DMS53 treated with DMSO at 0.1 percent for 48 hours (cell line): ENCODE measurements around the gene NOSTRIN.
"Not testable (repeated sequence)": the region's sequence is repeated elsewhere in the genome, so short reads cannot be mapped to it uniquely, and the experiment has no call there.

Source experiments
- DNase-seq: peaks from one replicate; lab custom pipeline; 2025; ENCODE audit not compliant: unreplicated experiment; lab: John Stamatoyannopoulos, UW

NOSTRIN gene

GRCh38 chr2:168819050-168819715, 16.7 kb downstream of the NOSTRIN start:
- no peak for DNase-seq

GRCh38 chr2:168819829-168820489, 17.5 kb downstream of the NOSTRIN start:
- no peak for DNase-seq

- DNase-seq: no peak
Measured at GRCh38 chr2:168821577-168821976, 19.1 kb downstream of the NOSTRIN start.

- DNase-seq: no peak
Measured at GRCh38 chr2:168821992-168822391, 19.6 kb downstream of the NOSTRIN start.

- DNase-seq: no peak
Measured at GRCh38 chr2:168825126-168825525, 22.7 kb downstream of the NOSTRIN start.

GRCh38 chr2:168830958-168831357, 28.5 kb downstream of the NOSTRIN start:
- DNase-seq: no peak

GRCh38 chr2:168831662-168832061, 29.2 kb downstream of the NOSTRIN start:
- DNase-seq: no peak

- DNase-seq: no peak
Measured at GRCh38 chr2:168835969-168836368, 33.5 kb downstream of the NOSTRIN start.

GRCh38 chr2:168841445-168841844, 39.0 kb downstream of the NOSTRIN start:
- DNase-seq: no peak

GRCh38 chr2:168843253-168843652, 40.8 kb downstream of the NOSTRIN start:
- no peak for DNase-seq

GRCh38 chr2:168848225-168848624, 45.8 kb downstream of the NOSTRIN start:
- DNase-seq: no peak

GRCh38 chr2:168849610-168850009, 47.2 kb downstream of the NOSTRIN start:
- DNase-seq: no peak

- no peak for DNase-seq
Measured at GRCh38 chr2:168850846-168851245, 48.4 kb downstream of the NOSTRIN start.

- no peak for DNase-seq
Measured at GRCh38 chr2:168851674-168852320, 49.4 kb downstream of the NOSTRIN start.

GRCh38 chr2:168852481-168852880, 50.0 kb downstream of the NOSTRIN start:
- no peak for DNase-seq

GRCh38 chr2:168853471-168853870, 51.0 kb downstream of the NOSTRIN start:
- DNase-seq: no peak

- no peak for DNase-seq
Measured at GRCh38 chr2:168854651-168855050, 52.2 kb downstream of the NOSTRIN start.

- no peak for DNase-seq
Measured at GRCh38 chr2:168855601-168856000, 53.2 kb downstream of the NOSTRIN start.

GRCh38 chr2:168858146-168858545, 55.7 kb downstream of the NOSTRIN start:
- DNase-seq: no peak

- not testable (repeated sequence) for DNase-seq
Measured at GRCh38 chr2:168867164-168867563, 64.7 kb downstream of the NOSTRIN start.

GRCh38 chr2:168870369-168870768, 67.9 kb downstream of the NOSTRIN start:
- DNase-seq: not testable (repeated sequence)

GRCh38 chr2:168870824-168871223, 68.4 kb downstream of the NOSTRIN start:
- not testable (repeated sequence) for DNase-seq
